HG03159 (cell line): ENCODE results near the gene ILDR2.
A peak's percentile ranks its signal among the peaks of the same experiment; 100 is the strongest.
"Not testable (repeated sequence)": the region's sequence is repeated elsewhere in the genome, so short reads cannot be mapped to it uniquely, and the experiment has no call there.

Experiments
- ATAC-seq: cut with Tn5 transposase; IDR thresholded peaks from one replicate; pipeline ENCODE4 v1.9.1; 2021; ENCODE audit warnings: mild to moderate bottlenecking, moderate library complexity; ENCODE audit not compliant: unreplicated experiment

Gene ILDR2

DNA sequence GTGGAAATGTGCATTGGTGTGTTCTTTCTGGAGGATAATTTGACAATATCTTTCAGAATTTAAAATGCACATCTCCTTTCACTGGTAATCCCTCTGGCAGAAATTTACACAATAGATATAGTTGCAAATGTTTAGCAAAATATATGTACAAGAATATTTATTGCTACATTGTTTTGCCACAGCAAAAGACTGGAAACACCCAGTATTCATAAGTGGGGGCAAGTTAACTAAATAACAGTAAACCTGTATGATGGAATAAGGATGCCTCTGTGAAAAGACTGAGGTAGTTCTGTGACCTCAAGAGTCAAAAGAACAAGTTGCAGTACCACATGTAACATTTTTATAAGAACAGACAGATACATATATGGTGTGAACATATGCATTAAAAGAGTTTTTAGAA, 85.6 kb downstream of the ILDR2 start:
- ATAC-seq, result no peak

DNA sequence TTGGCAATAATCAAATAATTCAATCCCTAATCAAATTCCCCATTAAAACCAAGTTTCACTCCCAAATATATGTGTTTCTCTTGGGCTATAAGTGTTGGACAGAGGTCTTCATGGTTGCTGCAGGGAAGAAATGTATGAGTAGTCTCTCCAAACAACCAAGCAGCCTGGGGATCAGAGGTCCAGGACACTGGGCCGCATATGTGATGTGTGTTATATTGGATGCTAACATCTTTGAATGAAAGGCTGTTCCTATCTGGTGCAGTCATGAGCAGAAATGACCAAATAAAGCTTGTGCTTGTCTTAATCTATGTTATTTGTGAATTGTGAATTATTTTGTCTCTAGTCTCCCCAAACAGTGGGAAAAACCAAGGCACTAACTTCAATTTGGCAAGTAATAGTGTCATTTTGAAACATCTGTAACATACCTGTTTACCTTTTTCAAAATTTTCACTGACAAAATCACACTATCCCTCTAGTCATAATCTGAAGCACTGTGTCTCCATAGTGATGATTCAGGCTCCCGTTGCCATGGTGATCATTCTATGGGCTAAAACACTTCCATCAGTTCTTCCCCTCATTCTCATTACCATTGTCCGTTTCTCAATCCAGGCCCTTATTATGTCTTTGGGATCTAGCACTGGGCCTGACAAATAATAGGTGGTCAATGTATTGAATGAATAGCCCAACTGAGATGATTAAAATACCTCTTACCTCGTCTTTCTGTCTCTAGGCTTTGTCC, 86.8 kb downstream of the ILDR2 start:
- no peak for ATAC-seq

DNA sequence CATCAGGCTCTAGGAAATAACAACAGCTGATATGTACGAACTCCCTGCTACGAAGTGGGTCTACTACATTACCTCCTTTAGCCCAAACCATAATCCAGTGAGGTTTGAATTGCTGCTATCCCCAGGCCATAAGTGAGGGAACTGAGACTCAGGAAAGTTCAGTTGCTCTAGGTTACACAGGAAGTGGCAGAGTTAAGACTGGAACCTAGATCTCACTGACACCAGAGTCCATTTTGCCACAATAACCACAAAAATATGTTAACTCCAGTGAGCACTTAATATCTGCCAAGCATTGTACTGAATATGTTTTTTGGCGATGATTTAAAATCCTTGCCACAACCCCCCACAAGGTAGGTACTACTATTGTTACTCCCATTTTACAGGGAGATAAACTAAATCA, 90.4 kb downstream of the ILDR2 start:
- ATAC-seq, result no peak

DNA sequence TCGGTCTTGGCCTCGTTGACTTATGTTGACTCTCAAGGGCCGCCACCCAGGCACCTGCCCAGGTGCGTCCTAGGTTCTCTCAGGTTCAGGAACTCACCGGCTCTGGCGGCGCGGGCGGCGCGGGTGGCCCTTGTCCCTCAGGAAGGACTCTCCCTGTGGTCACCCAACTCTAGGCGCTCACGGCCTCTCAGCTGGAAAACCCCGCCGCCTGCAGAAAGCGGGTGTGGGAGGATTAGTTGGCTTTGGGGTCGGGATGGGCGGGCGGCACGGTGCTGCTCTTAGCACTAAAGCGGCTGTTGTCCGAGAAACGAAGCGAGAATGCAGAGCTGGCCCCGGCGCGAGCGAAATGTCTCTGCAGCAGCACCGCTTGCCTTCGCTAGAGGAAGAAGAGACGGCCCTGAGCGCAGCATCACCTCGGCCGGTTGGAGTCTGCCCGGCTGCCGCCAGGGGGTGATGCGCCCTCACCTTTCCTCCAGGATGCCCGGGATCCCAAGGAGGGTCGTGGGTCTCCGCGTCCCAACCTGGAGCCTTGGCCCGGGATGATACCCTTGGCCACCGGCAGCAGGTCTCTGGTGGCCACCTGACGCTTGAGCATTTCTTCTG, 91.2 kb downstream of the ILDR2 start:
- ATAC-seq, result no peak

DNA sequence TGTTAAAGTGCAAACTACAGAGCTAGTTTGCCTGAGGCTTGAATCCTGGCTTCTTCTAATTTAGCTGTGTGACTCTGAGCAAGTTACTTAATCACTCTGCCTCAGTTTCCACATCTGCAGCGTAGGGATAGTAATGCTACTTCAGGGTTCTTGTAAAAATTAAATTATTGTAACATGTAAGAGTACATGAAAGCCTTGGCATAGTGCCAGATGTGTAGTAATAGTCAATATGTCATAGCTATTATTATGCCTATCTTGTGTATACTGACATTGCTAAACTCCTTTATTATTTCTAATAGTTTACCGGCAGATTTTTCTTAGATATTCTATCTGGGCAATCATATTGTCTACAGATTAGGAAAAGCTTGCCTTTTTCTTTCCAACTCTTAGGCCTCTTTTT, 92.4 kb downstream of the ILDR2 start:
- no peak for ATAC-seq

DNA sequence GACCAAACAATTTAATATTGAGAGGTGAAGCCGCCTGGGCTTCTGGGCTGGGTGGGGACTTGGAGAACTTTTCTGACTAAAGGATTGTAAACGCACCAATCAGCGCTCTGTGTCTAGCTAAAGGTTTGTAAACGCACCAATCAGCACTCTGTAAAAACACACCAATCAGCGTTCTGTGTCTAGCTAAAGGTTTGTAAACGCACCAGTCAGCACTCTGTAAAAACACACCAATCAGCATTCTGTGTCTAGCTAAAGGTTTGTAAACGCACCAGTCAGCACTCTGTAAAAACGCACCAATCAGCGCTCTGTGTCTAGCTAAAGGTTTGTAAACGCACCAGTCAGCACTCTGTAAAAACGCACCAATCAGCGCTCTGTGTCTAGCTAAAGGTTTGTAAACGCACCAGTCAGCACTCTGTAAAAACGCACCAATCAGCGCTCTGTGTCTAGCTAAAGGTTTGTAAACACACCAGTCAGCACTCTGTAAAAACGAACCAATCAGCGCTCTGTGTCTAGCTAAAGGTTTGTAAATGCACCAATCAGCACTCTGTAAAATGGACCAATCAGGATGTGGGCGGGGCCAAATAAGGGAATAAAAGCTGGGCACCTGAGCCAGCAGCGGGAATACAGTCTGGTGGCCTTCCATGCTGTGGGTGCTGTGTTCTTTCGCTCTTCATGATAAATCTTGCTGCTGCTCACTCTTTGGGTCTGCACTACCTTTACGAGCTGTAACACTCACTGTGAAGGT, 97.0 kb downstream of the ILDR2 start:
- ATAC-seq, result not testable (repeated sequence)

DNA sequence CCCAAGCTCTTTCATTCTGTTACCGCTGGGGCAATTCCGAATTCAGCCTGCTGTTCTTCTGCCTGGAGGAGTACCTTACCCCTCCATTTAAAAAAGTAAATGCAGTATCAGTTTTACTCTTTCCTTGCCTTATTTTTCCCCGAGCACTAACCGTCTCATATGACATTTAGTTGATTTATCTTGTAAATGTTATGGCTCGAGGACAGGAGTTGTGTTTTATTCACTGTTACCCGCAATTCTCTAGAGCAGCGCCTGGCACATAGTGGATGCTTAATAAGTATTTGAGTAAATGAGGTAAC, 98.9 kb downstream of the ILDR2 start:
- ATAC-seq, result peak; percentile 1

DNA sequence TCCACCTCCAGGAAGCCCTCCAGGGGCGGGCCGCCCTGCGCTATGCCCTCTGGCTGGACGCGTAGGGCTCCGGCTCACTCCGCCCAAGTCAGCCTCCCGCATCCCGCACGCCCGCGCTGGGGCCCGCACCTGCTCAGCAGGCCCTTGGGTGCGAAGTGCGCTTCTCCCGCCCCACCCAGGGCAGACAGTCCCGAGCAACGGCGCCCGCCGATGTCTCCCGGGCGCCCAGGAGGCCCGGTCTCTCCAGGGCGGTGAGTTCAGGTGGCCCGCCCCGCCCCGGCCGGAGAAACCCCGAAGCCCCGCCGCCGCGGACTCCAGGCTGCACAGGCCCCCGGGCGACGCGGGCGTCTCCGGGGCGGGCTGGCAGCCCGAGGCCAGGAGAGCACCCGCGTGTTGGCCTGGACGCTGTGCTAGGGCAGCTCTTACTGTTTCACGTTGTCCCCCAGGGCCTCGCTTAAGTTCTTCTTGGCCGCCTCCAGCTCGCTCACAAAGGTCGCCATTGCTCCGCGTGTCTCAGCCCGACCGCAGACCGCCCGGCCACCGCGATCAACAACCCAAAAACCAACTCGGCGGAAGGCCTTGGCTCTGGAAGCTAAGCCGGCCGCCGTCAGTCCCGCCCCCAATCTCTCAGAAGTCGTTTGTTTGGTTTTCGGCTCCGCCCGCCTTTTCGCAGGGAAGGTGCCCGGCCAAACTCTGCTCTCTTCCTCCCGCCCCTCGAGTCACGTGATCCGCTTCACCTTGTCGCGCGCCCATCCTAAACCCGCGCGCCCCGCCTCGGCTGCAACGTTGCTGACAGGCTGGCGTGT, 99.4 kb downstream of the ILDR2 start, which contains the start of gene TADA1:
TADA1 (minus strand) TSS at position 531 of the 806 bp plus-strand sequence; CDS start at position 500, 31 bp downstream.
- ATAC-seq, result peak; percentile 88

DNA sequence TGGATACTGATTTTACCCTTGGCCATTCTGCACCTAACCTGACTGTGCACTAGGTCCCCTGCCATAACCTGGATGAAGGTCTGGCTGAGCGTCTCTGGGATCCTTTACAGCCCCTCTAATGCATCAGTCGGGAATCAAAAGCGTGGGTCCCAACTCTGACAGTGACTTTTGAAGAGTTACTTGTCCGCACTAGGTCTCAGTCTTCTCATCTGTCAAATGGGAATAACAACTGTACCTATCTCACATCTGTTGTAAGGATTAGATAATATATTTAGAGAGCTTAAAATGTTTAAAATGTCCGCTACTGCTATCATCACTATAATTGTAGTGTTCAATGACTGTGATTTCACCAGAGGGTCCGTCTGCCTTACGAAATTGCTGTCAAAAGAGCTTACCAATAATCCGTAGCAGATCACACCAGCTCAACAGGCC, 100.0 kb downstream of the ILDR2 start:
- ATAC-seq, result no peak

DNA sequence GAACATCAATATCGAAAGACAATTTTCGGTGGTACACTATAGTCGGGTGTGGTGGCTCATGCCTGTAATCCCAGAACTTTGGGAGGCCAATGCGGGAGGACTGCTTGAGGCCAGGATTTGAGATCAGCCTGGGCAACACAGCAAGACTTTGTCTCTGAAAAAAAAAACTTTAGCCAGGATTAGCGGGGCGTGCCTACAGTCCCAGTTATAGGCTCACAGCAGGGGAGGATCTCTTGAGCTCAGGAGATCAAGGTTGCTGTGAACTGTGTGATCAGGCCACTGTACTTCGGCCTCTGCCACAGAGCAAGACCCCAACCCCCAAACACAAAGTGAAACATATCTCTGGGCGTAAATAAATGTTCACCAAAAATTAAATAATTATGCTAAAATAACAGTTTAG, 100.9 kb downstream of the ILDR2 start:
- ATAC-seq, result no peak

DNA sequence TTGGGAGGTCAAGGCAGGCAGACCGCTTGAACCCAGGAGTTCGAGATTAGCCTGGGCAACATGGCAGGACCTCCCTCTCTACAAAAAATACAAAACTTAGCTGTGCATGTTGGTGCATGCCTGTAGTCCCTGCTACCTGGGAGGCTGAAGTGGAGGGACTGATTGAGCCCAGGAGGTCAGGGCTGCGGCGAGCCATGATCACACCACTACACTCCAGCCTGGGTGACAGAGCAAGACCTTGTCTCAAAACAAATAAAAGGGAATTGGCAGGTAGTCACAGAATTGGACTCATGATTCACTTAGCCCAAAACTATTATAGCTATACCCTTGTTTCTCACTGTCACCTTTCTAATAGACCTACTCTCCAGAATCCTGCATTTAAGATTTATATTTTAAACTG, 104.8 kb downstream of the ILDR2 start:
- no peak for ATAC-seq

DNA sequence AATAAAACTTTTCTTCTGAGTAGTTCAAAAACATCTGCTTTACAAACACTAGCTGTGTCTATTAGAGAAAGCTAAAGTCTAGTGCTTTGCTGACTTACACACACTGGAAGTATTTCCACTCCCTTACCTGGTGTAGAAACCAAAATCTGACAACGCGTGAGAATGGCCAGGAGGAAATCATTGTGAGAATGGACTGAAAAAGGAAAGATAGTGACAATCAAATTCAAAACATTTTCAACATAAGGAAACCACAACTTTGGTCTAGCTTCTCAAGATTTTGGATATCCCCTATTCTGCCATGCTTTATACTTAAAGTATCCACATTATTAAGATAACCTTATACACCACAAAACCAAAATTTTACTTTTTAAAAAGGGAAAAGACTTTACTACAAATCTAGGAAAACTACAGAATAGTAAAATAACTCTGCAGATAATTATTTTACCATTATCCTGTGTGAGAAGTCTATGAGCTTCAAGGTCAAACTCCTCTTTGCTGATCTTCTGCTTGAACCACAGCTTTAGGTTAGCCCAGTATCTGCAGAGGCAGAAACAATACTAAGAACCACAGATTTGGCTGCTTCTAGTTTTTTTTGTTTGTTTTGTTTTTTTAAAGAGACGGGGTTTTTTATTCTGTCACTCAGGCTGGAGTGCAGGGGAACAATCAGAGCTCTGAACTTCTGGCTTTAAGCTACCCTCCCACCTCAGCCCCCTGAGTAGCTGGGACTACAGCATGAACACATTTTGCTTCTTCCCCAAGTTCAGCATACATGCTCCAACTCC, 105.8 kb downstream of the ILDR2 start:
- no peak for ATAC-seq

DNA sequence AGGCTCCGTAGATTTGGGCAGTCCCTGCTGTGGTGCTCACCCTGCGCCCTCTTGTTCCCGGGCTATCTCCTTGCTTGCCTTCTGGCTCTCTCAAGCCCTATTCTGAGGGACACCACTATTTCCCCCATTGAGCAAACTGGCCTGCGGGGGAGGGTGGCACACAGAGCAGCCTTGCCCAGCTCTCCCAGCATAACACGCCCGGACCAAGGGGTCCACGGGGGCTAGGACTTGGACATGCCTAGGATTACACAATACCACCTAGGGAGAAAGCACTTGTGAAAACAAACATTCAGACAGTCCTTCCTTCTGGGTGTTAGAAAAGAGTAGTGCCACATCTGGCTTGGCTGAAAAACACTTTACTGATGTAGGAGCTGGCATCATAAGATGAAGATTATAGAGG, 106.7 kb downstream of the ILDR2 start:
- ATAC-seq, result no peak

DNA sequence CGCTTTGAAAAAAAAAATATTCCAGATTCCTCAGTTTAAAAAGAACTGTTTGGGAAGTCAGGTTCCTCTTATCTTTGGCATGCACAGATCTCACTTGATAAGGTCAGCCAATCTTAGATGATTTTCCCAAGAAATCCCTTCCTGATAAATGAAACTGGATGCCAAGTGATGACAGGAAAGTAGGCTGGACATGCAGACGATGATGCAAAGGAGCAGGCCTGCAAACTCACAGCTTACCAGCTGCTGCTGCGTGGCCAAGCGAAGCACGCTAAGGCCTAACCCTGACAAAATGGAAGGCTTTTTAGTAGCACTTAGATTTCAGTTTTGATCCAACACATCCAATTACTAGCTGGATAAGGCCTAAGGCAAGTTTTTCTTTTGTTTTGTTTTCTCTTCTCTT, 109.4 kb downstream of the ILDR2 start:
- no peak for ATAC-seq

DNA sequence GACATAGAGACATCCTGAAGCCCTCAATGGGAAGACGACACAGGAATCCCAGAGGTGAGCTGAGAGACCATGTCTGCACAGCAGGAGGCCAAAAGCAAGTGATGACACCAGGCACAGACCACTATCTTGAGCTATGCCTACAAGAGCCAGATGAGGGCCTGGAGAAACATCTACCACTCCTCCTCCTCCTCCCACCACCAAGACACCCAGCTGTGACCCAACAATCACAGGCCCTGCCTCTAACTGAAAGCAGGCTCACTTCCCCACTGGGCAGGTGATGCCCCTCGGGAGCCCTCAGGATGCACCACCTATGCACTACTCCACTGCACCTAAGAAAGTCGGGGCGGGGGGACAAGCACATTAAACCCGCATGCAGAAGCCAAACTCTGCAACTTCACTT, 115.7 kb downstream of the ILDR2 start:
- ATAC-seq, result peak; percentile 62

DNA sequence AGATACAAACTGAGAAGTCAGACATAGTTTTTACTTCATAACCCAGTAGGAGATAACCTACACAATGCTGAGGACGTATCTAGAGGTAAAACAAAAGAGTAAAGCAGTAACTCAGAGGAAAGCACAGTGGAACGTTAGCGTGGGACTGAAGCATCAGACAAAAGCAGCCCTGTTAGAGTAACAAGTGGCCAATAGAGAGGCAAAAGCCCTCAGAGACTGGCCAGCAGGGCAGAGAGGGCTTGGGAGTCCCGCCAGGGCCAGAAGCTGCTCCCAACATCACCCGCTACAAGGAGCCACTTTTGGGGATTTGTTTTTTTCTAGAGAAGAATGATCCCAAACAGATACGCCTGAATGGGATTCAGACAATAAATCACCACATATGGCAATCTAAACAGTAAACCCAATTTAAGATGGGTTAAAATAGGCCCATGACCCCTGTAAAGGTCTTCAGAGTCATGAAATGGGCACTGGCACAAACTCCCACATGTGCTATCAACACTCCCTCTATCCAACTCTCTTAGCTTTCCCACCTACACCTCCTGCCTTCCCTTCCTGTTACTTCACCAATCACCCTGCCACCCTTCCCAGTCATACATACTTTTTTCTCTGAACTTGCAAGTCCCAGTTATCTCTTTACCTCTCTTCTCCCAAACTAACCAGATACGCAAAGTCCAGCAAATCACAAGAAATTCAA, 116.5 kb downstream of the ILDR2 start:
- ATAC-seq, result no peak
